Gastrocnemius medialis (tissue), 4 donors: ENCODE results near the gene TXNDC8. TPM values are rescaled to one million over a fixed set of nuclear protein-coding genes. Genes with fewer than 3 reads are reported as not detected.

Experiments
- ATAC-seq, 2 donors: fragments of 150-250 bp; one replicate each; pipeline ENCODE4 v1.9.1; 2016
- DNase-seq, 2 donors: peaks; one replicate each; pipeline ENCODE4 v3.0.0-alpha.2; 2019
- H3K27ac ChIP-seq, 4 donors: fragments of 200-600 bp; sonication (generic); 1 replicate in 1 of 4; 2 replicates in 3 of 4; pipeline ENCODE4 v1.5.1; 2016 to 2018; ENCODE audit warnings: mild to moderate bottlenecking in 2 of 4, moderate library complexity in 1 of 4
- H3K27me3 ChIP-seq, 3 donors: fragments of 200-600 bp; sonication (generic) in 2 of 3; 1 replicate in 1 of 3; 2 replicates in 2 of 3; pipeline versions ENCODE4 v1.5.1 to v1.6.0; 2016 to 2019; ENCODE audit warnings: mild to moderate bottlenecking in 1 of 3, moderate library complexity in 1 of 3
- H3K36me3 ChIP-seq, 2 donors: fragments of 200-600 bp; sonication (generic) in 1 of 2; one replicate each; pipeline ENCODE4 v1.5.1; 2017 to 2018
- H3K4me1 ChIP-seq, 2 donors: fragments of 200-600 bp; sonication (generic) in 1 of 2; one replicate each; pipeline ENCODE4 v1.5.1; 2016 to 2017; ENCODE audit warnings: mild to moderate bottlenecking in 2 of 2
- H3K4me3 ChIP-seq, 4 donors: fragments of 200-600 bp; sonication (generic) in 3 of 4; 1 replicate in 1 of 4; 2 replicates in 3 of 4; pipeline ENCODE4 v1.5.1; 2016 to 2019; ENCODE audit warnings: mild to moderate bottlenecking in 2 of 4
- H3K9me3 ChIP-seq, 3 donors: fragments of 200-600 bp; sonication (generic) in 2 of 3; 1 replicate in 1 of 3; 2 replicates in 2 of 3; pipeline ENCODE4 v1.5.1; 2016 to 2019
- CTCF ChIP-seq, 5 experiments: fragments of 450-650 bp in 3 of 5; fragments of 200-600 bp in 2 of 5; sonication (generic) in 2 of 5; IDR thresholded peaks in 4 of 5; conservative IDR thresholded peaks in 1 of 5; 1 replicate in 4 of 5; 2 replicates in 1 of 5; pipeline ENCODE4 v1.5.1; 2016 to 2019; ENCODE audit warnings: antibody characterized with exemption in 5 of 5, mild to moderate bottlenecking in 3 of 5, moderate library complexity in 3 of 5
- POLR2A ChIP-seq, 2 donors: fragments of 450-650 bp; IDR thresholded peaks; one replicate each; pipeline ENCODE4 v1.6.1; 2017; ENCODE audit warnings: antibody characterized with exemption in 2 of 2, mild to moderate bottlenecking in 2 of 2, moderate library complexity in 2 of 2
- in situ Hi-C, 4 donors: fragments of 200-750 bp; cut with MboI; loops; one replicate each; pipeline versions ENCODE4 v1.15.0 to v1.8.0; 2017; ENCODE audit warnings: low sequenced_read_pairs in 4 of 4
- intact Hi-C: fragments of 100-400 bp; cut with DNase I; formaldehyde crosslinking; loops from one replicate; pipeline ENCODE4 v1.15.1; 2023; ENCODE audit warnings: low total_unique reads
- total RNA-seq, 4 donors: library from RNA; depleted of rRNA; stranded (reverse); fragments of >200 nt; gene quantifications; one replicate each; pipeline versions ENCODE4 v1.1.0 to v1.2.3, GENCODE V29; 2016

TXNDC8 gene
- total RNA-seq, 4 donors from 2014 or later = not detected

GRCh38 chr9:110351009-110351467 is 13.4 kb upstream of the TXNDC8 start:
- no peaks in the 10 kb centered on the region for H3K4me1 ChIP-seq
- TF ChIP-seq CTCF (IDR thresholded peaks at IDR 0.05 in 4 of 5, conservative IDR thresholded peaks at IDR 0.05 in 1 of 5) (no peak), POLR2A (IDR thresholded peaks at IDR 0.05) (no peak)
- no peaks in the 10 kb centered on the region for H3K27me3 ChIP-seq
- intact Hi-C loops (no loop called here), in situ Hi-C loops (no loop called here)
- no peak for ATAC-seq
- no peaks in the 10 kb centered on the region for H3K36me3 ChIP-seq
- H3K9me3 ChIP-seq = no peaks in the 10 kb centered on the region
- no peak for DNase-seq
- no peak overlapping the region for H3K27ac ChIP-seq
- no peak overlapping the region for H3K4me3 ChIP-seq

- no peaks in the 10 kb centered on the region for H3K27me3 ChIP-seq
- no peak for ATAC-seq
- DNase-seq = no peak
- H3K36me3 ChIP-seq = no peaks in the 10 kb centered on the region
- TF ChIP-seq CTCF (IDR thresholded peaks at IDR 0.05 in 4 of 5, conservative IDR thresholded peaks at IDR 0.05 in 1 of 5) (no peak), POLR2A (IDR thresholded peaks at IDR 0.05) (no peak)
- no peaks in the 10 kb centered on the region for H3K9me3 ChIP-seq
- intact Hi-C loops = no loop called here
- no peak overlapping the region for H3K27ac ChIP-seq
- H3K4me3 ChIP-seq = no peak overlapping the region
- in situ Hi-C loops = no loop called here
- no peaks in the 10 kb centered on the region for H3K4me1 ChIP-seq
These were observed 8.7 kb upstream of the TXNDC8 start for GRCh38 chr9:110346325-110346724.

- Histone ChIP-seq H3K4me1 (no peaks in the 10 kb centered on the region), H3K27me3 (no peaks in the 10 kb centered on the region), H3K4me3 (no peak overlapping the region), H3K36me3 (no peaks in the 10 kb centered on the region), H3K9me3 (no peaks in the 10 kb centered on the region), H3K27ac (no peak overlapping the region)
- intact Hi-C loops = no loop called here
- DNase-seq = no peak
- no peak for TF ChIP-seq POLR2A (IDR thresholded peaks at IDR 0.05)
- ATAC-seq = no peak
- in situ Hi-C loops = no loop called here
These were observed 7.2 kb upstream of the TXNDC8 start for GRCh38 chr9:110344821-110345220.

- Histone ChIP-seq H3K36me3 (no peaks in the 10 kb centered on the region), H3K27me3 (no peaks in the 10 kb centered on the region), H3K4me1 (no peaks in the 10 kb centered on the region), H3K4me3 (no peak overlapping the region), H3K9me3 (no peaks in the 10 kb centered on the region), H3K27ac (no peak overlapping the region)
- DNase-seq = no peak
- in situ Hi-C loops (no loop called here), intact Hi-C loops (no loop called here)
- TF ChIP-seq CTCF (IDR thresholded peaks at IDR 0.05 in 4 of 5, conservative IDR thresholded peaks at IDR 0.05 in 1 of 5) = no peak
- no peak for TF ChIP-seq POLR2A (IDR thresholded peaks at IDR 0.05)
- ATAC-seq = no peak
These were observed 5.9 kb upstream of the TXNDC8 start for GRCh38 chr9:110343551-110343950.

GRCh38 chr9:110340306-110340705 is 2.6 kb upstream of the TXNDC8 start:
- no peaks in the 10 kb centered on the region for H3K27me3 ChIP-seq
- in situ Hi-C loops (no loop called here), intact Hi-C loops (no loop called here)
- no peak for DNase-seq
- H3K36me3 ChIP-seq = no peaks in the 10 kb centered on the region
- TF ChIP-seq POLR2A (IDR thresholded peaks at IDR 0.05) (no peak), CTCF (IDR thresholded peaks at IDR 0.05 in 4 of 5, conservative IDR thresholded peaks at IDR 0.05 in 1 of 5) (no peak)
- H3K4me3 ChIP-seq = no peak overlapping the region
- ATAC-seq = no peak
- H3K27ac ChIP-seq = no peak overlapping the region
- H3K9me3 ChIP-seq = no peaks in the 10 kb centered on the region
- no peaks in the 10 kb centered on the region for H3K4me1 ChIP-seq
